Esophagus squamous epithelium (tissue), 5 donors: Measurements from ENCODE around the gene CACNA1D. TPM values are rescaled to one million over a fixed set of nuclear protein-coding genes. Genes with fewer than 3 reads are reported as not detected.

Experiments used
- DNase-seq: peaks from one replicate; lab custom pipeline; 2025; lab: John Stamatoyannopoulos, UW
- H3K27ac ChIP-seq, 4 donors: fragments of 200-600 bp; sonication (generic); one replicate each; pipeline ENCODE4 v1.5.1; 2016 to 2019; ENCODE audit warnings: mild to moderate bottlenecking in 1 of 4
- H3K27me3 ChIP-seq, 4 donors: fragments of 200-600 bp; sonication (generic); 1 replicate in 3 of 4; 2 replicates in 1 of 4; pipeline versions ENCODE4 v1.5.1 to v1.6.0; 2017 to 2021; ENCODE audit warnings: antibody characterized with exemption in 1 of 4
- H3K36me3 ChIP-seq, 3 donors: fragments of 200-600 bp; sonication (generic); one replicate each; pipeline ENCODE4 v1.5.1; 2016 to 2019
- H3K4me1 ChIP-seq, 3 donors: fragments of 200-600 bp; sonication (generic); one replicate each; pipeline ENCODE4 v1.5.1; 2017 to 2019
- H3K4me3 ChIP-seq, 4 donors: fragments of 200-600 bp; sonication (generic); 1 replicate in 3 of 4; 2 replicates in 1 of 4; pipeline ENCODE4 v1.5.1; 2016 to 2019; ENCODE audit warnings: mild to moderate bottlenecking in 2 of 4, moderate library complexity in 1 of 4
- H3K9me3 ChIP-seq, 3 donors: fragments of 200-600 bp; sonication (generic); one replicate each; pipeline ENCODE4 v1.5.1; 2016 to 2019
- POLR2A ChIP-seq, 4 donors: fragments of 450-650 bp; IDR thresholded peaks; one replicate each; pipeline ENCODE4 v1.6.1; 2017; ENCODE audit warnings: antibody characterized with exemption in 4 of 4, mild to moderate bottlenecking in 4 of 4, moderate library complexity in 3 of 4
- whole genome bisulfite sequencing, 2 donors: methylation state at CpG; one replicate each; pipeline ENCODE4 v1.1.5; 2018; 5-methylcytosine and 5-hydroxymethylcytosine counted together
- intact Hi-C: fragments of 100-400 bp; cut with DNase I; formaldehyde crosslinking; loops from one replicate; pipeline ENCODE4 v1.15.0; 2022
- total RNA-seq, 4 donors: library from RNA; depleted of rRNA; stranded (reverse); fragments of >200 nt; gene quantifications; one replicate each; pipeline ENCODE4 v1.1.0, GENCODE V29; 2016
- TF ChIP-seq, protein P1 (sequence below), 6 experiments: fragments of 450-650 bp in 4 of 6; fragments of 200-600 bp in 2 of 6; sonication (generic) in 2 of 6; IDR thresholded peaks; one replicate each; pipeline ENCODE4 v1.5.1; 2016 to 2019; ENCODE audit warnings: antibody characterized with exemption in 6 of 6, mild to moderate bottlenecking in 4 of 6, moderate library complexity in 4 of 6
- donor health status: DM: yes; HTN: yes; CAD: no.

Gene CACNA1D
- total RNA-seq, 4 donors from 2014 or later: 0.56 to 4.5 (median 3.1) TPM

DNA sequence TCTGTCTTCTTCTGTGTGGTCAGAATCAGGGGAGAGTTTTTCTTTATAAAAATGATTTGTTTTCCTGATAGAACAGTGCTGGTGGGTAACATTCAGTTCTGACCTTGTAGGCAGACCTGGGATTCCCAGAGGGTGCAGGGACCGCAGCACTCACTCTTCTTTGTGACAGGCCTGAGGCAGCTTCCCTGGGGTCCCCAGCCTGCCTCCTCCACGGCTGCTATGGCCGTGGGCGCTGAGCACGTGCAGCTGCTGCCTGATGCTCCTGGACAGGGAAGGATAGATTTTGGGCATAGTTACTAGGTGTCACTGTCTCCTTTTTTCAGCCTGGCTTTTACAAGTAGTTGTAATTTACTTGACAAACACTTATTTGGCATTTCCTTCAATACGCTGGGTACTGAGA lies 39.1 kb downstream of the CACNA1D start:
- Histone ChIP-seq H3K4me1 (no peaks in the 10 kb centered on the region), H3K27me3 (no peaks in the 10 kb centered on the region), H3K4me3 (no peak overlapping the region), H3K27ac (no peak overlapping the region), H3K36me3 (no peaks in the 10 kb centered on the region), H3K9me3 (no peaks in the 10 kb centered on the region)
- intact Hi-C loops: no loop called here
- WGBS, 2 donors: 84 to 91% methylated on average over 6 of the region's 6 CpGs
- TF ChIP-seq, protein P1, sequence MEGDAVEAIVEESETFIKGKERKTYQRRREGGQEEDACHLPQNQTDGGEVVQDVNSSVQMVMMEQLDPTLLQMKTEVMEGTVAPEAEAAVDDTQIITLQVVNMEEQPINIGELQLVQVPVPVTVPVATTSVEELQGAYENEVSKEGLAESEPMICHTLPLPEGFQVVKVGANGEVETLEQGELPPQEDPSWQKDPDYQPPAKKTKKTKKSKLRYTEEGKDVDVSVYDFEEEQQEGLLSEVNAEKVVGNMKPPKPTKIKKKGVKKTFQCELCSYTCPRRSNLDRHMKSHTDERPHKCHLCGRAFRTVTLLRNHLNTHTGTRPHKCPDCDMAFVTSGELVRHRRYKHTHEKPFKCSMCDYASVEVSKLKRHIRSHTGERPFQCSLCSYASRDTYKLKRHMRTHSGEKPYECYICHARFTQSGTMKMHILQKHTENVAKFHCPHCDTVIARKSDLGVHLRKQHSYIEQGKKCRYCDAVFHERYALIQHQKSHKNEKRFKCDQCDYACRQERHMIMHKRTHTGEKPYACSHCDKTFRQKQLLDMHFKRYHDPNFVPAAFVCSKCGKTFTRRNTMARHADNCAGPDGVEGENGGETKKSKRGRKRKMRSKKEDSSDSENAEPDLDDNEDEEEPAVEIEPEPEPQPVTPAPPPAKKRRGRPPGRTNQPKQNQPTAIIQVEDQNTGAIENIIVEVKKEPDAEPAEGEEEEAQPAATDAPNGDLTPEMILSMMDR (IDR thresholded peaks at IDR 0.05): no peak
- TF ChIP-seq POLR2A (IDR thresholded peaks at IDR 0.05): no peak
- no peak for DNase-seq

DNA sequence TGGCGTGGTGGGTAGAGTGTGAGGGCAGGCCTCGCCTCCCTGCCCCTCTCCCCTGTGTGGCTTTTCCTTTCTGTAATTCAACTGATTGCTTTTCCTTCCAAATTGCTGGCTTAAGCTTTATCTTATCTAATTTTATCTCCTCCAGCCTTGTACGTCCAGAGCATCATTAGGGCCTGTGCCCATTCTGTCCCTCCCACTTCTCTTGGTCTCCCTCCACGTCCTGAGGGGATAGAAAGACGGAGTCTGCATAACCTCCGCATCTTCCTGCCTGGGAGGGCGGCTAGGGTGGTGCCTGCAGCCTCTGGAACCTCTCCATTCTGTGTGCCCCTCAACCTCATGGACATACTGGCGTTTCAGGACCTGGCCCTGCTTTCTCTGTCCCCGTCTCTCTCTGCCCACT lies 39.8 kb downstream of the CACNA1D start:
- H3K9me3 ChIP-seq: no peaks in the 10 kb centered on the region
- H3K4me3 ChIP-seq: no peak overlapping the region
- intact Hi-C loops: no loop called here
- 81 to 84% methylated on average over 9 of the region's 9 CpGs for whole genome bisulfite sequencing, 2 donors
- H3K4me1 ChIP-seq: no peaks in the 10 kb centered on the region
- no peaks in the 10 kb centered on the region for H3K27me3 ChIP-seq
- H3K36me3 ChIP-seq: no peaks in the 10 kb centered on the region
- no peak for DNase-seq
- TF ChIP-seq POLR2A (IDR thresholded peaks at IDR 0.05): no peak
- TF ChIP-seq, protein P1 (IDR thresholded peaks at IDR 0.05): no peak
- H3K27ac ChIP-seq: no peak overlapping the region

GRCh38 chr3:53534676-53535400 lies 40.4 kb downstream of the CACNA1D start:
- no peak overlapping the region for H3K4me3 ChIP-seq
- H3K36me3 ChIP-seq: no peaks in the 10 kb centered on the region
- WGBS, 2 donors: 70 to 77% methylated on average over 9 to 13 of the region's 13 CpGs
- H3K27ac ChIP-seq: no peak overlapping the region
- H3K27me3 ChIP-seq: no peaks in the 10 kb centered on the region
- DNase-seq: no peak
- TF ChIP-seq, protein P1 (IDR thresholded peaks at IDR 0.05): no peak
- TF ChIP-seq POLR2A (IDR thresholded peaks at IDR 0.05): no peak
- intact Hi-C loops: no loop called here
- H3K9me3 ChIP-seq: no peaks in the 10 kb centered on the region
- no peaks in the 10 kb centered on the region for H3K4me1 ChIP-seq

GRCh38 chr3:53536282-53536681 lies 41.9 kb downstream of the CACNA1D start:
- TF ChIP-seq, protein P1 (IDR thresholded peaks at IDR 0.05): no peak
- no peak for TF ChIP-seq POLR2A (IDR thresholded peaks at IDR 0.05)
- H3K4me1 ChIP-seq: no peaks in the 10 kb centered on the region
- intact Hi-C loops: no loop called here

DNA sequence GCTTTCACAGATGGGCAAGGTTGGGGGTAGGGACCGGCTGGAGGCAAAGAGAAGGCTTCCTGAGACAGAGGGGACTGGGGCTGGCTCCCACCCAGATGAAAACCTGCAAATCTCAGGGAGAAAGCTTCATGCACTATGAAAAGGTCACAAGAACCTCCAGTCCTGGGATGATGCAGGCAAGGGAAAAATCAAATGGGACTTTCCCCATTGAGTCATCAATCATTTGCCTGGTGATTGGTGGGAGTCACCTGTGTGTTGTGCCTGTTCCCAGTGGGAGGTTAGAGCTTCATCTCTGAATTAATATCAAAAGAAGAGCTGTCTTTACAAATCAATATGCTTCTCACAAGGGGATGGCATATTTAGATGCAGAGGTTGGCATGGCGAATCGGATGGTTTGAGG lies 49.9 kb downstream of the CACNA1D start:
- H3K36me3 ChIP-seq: no peaks in the 10 kb centered on the region
- no peak overlapping the region for H3K4me3 ChIP-seq
- H3K27ac ChIP-seq: no peak overlapping the region
- WGBS, 2 donors: 94 to 97% methylated on average over 3 of the region's 3 CpGs
- H3K27me3 ChIP-seq: no peaks in the 10 kb centered on the region
- intact Hi-C loops: no loop called here
- TF ChIP-seq, protein P1 (IDR thresholded peaks at IDR 0.05): no peak
- no peak for TF ChIP-seq POLR2A (IDR thresholded peaks at IDR 0.05)
- no peaks in the 10 kb centered on the region for H3K9me3 ChIP-seq
- peaks cover 0 to 8% (median 3%) of the 10 kb centered on the region in 3 donors for H3K4me1 ChIP-seq
- no peak for DNase-seq

More at GRCh38 chr3:53536282-53536681, 41.9 kb downstream of the CACNA1D start:
- no peak for DNase-seq
- Histone ChIP-seq H3K4me3 (no peak overlapping the region), H3K27ac (no peak overlapping the region), H3K27me3 (no peaks in the 10 kb centered on the region), H3K36me3 (no peaks in the 10 kb centered on the region), H3K9me3 (no peaks in the 10 kb centered on the region)
- 71 to 82% methylated on average over 4 of the region's 4 CpGs for WGBS, 2 donors
